ENCODE measurements around the gene PRKN.

- TF ChIP-seq EZH2phosphoT487 (IDR thresholded peaks at IDR 0.05; ENCODE audit: insufficient read depth, low read depth), result no peak
- no peak for TF ChIP-seq EZH2 (IDR thresholded peaks at IDR 0.05; ENCODE audit: insufficient read depth, poor library complexity, severe bottlenecking)
These were observed 995.0 kb downstream of the PRKN start for GRCh38 chr6:161732594-161732993.
